WTC11 (cell line): ENCODE results near the gene MMP11. TPM values are rescaled to one million over a fixed set of nuclear protein-coding genes. Genes with fewer than 3 reads are reported as not detected.
A peak's percentile ranks its signal among the peaks of the same experiment; 100 is the strongest.

Experiments
- ATAC-seq: fragments of 200-7000 bp; cut with Tn5 transposase; 2 replicates; pipeline ENCODE4 v1.10.0; 2021; ENCODE audit warnings: mild to moderate bottlenecking, moderate library complexity
- CTCF ChIA-PET: fragments of 300-600 bp; sonication (Branson Sonifier 250); formaldehyde crosslinking; loops from one replicate; lab custom pipeline; 2021; ENCODE audit warnings: antibody characterized with exemption; lab: Charles Lee
- POLR2A ChIA-PET: fragments of 350-600 bp; sonication (Branson Sonifier 250); formaldehyde crosslinking; loops from one replicate; lab custom pipeline; 2021; ENCODE audit warnings: antibody characterized with exemption; lab: Charles Lee
- DNase-seq: peaks from one replicate; pipeline ENCODE4 v3.0.0; 2021; ENCODE audit warnings: low spot score
- H3K27ac Mint-ChIP-seq: 2 replicates; pipeline ENCODE4 v1.8.0; 2021; ENCODE audit warnings: mixed read lengths
- H3K27me3 Mint-ChIP-seq: 2 replicates; pipeline ENCODE4 v1.8.0; 2021; ENCODE audit warnings: low read depth, mild to moderate bottlenecking, moderate library complexity, mixed read lengths
- H3K36me3 Mint-ChIP-seq: 2 replicates; pipeline ENCODE4 v1.8.0; 2021; ENCODE audit warnings: mixed read lengths
- H3K4me1 Mint-ChIP-seq: 2 replicates; pipeline ENCODE4 v1.8.0; 2022; ENCODE audit warnings: mixed read lengths
- H3K4me3 Mint-ChIP-seq: 2 replicates; pipeline ENCODE4 v1.8.0; 2021; ENCODE audit warnings: mild to moderate bottlenecking, moderate library complexity, mixed read lengths
- H3K9me3 Mint-ChIP-seq: 2 replicates; pipeline ENCODE4 v1.8.0; 2021; ENCODE audit warnings: mixed read lengths
- ATF1 ChIP-seq: sonication (generic); formaldehyde crosslinking; IDR thresholded peaks from 2 replicates; pipeline ENCODE4 v1.8.1; 2023; ENCODE audit warnings: mild to moderate bottlenecking, moderate library complexity, missing genetic modification reagents
- CREB1 ChIP-seq: sonication (generic); formaldehyde crosslinking; IDR thresholded peaks from 2 replicates; pipeline ENCODE4 v1.8.0; 2023; ENCODE audit warnings: mild to moderate bottlenecking, missing genetic modification reagents
- CTCF ChIP-seq: fragments of 200-600 bp; IDR thresholded peaks from 2 replicates; pipeline ENCODE4 v1.8.0; 2022; ENCODE audit warnings: antibody characterized with exemption
- ESRRA ChIP-seq: sonication (generic); formaldehyde crosslinking; IDR thresholded peaks from 2 replicates; pipeline ENCODE4 v1.8.1; 2022; ENCODE audit warnings: mild to moderate bottlenecking, missing genetic modification reagents, borderline replicate concordance
- FOXP1 ChIP-seq: sonication (generic); formaldehyde crosslinking; IDR thresholded peaks from 2 replicates; pipeline ENCODE4 v1.8.0; 2022; ENCODE audit warnings: missing genetic modification reagents, mild to moderate bottlenecking, moderate library complexity, borderline replicate concordance
- GABPB1 ChIP-seq: sonication (generic); formaldehyde crosslinking; IDR thresholded peaks from 2 replicates; pipeline ENCODE4 v1.8.1; 2023; ENCODE audit warnings: mild to moderate bottlenecking, missing genetic modification reagents
- GRHL2 ChIP-seq: fragments of 250-450 bp; sonication (Bioruptor Pico); IDR thresholded peaks from 2 replicates; pipeline ENCODE4 v1.8.0; 2022; ENCODE audit warnings: mild to moderate bottlenecking, moderate library complexity; ENCODE audit not compliant: insufficient replicate concordance, severe bottlenecking
- NFYB ChIP-seq: sonication (generic); formaldehyde crosslinking; conservative IDR thresholded peaks from 2 replicates; pipeline ENCODE4 v1.8.0; 2022; ENCODE audit warnings: low read depth, missing genetic modification reagents
- RORB ChIP-seq: fragments of 250-450 bp; sonication (Bioruptor Pico); IDR thresholded peaks from 2 replicates; pipeline ENCODE4 v1.9.0; 2021; ENCODE audit warnings: mild to moderate bottlenecking
- SMAD3 ChIP-seq: sonication (generic); formaldehyde crosslinking; IDR thresholded peaks from 2 replicates; pipeline ENCODE4 v1.8.0; 2022; ENCODE audit warnings: missing genetic modification reagents, mild to moderate bottlenecking, borderline replicate concordance
- ZNF317 ChIP-seq: sonication (generic); formaldehyde crosslinking; IDR thresholded peaks from 2 replicates; pipeline ENCODE4 v1.8.1; 2023; ENCODE audit warnings: low read depth, mild to moderate bottlenecking, moderate library complexity, missing genetic modification reagents, borderline replicate concordance
- ZNF512 ChIP-seq: sonication (generic); formaldehyde crosslinking; IDR thresholded peaks from 2 replicates; pipeline ENCODE4 v1.8.1; 2022; ENCODE audit warnings: missing genetic modification reagents, borderline replicate concordance
- total RNA-seq: library from RNA; stranded (reverse); gene quantifications from 3 replicates; pipeline ENCODE4 v1.2.3, GENCODE V29; 2021
- TF ChIP-seq, protein P1 (sequence below): sonication (generic); formaldehyde crosslinking; IDR thresholded peaks from 2 replicates; pipeline ENCODE4 v1.8.1; 2023; ENCODE audit warnings: mild to moderate bottlenecking, missing genetic modification reagents, borderline replicate concordance
- TF ChIP-seq, protein P2 (sequence below): sonication (generic); formaldehyde crosslinking; IDR thresholded peaks from 2 replicates; pipeline ENCODE4 v1.8.0; 2022; ENCODE audit warnings: mild to moderate bottlenecking, missing genetic modification reagents

Gene MMP11
- total RNA-seq, 1 experiment from 2014 or later: 16.5 TPM

- TF ChIP-seq, protein P1, sequence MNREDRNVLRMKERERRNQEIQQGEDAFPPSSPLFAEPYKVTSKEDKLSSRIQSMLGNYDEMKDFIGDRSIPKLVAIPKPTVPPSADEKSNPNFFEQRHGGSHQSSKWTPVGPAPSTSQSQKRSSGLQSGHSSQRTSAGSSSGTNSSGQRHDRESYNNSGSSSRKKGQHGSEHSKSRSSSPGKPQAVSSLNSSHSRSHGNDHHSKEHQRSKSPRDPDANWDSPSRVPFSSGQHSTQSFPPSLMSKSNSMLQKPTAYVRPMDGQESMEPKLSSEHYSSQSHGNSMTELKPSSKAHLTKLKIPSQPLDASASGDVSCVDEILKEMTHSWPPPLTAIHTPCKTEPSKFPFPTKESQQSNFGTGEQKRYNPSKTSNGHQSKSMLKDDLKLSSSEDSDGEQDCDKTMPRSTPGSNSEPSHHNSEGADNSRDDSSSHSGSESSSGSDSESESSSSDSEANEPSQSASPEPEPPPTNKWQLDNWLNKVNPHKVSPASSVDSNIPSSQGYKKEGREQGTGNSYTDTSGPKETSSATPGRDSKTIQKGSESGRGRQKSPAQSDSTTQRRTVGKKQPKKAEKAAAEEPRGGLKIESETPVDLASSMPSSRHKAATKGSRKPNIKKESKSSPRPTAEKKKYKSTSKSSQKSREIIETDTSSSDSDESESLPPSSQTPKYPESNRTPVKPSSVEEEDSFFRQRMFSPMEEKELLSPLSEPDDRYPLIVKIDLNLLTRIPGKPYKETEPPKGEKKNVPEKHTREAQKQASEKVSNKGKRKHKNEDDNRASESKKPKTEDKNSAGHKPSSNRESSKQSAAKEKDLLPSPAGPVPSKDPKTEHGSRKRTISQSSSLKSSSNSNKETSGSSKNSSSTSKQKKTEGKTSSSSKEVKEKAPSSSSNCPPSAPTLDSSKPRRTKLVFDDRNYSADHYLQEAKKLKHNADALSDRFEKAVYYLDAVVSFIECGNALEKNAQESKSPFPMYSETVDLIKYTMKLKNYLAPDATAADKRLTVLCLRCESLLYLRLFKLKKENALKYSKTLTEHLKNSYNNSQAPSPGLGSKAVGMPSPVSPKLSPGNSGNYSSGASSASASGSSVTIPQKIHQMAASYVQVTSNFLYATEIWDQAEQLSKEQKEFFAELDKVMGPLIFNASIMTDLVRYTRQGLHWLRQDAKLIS (CRISPR knock-in tag): no peak
- TF ChIP-seq ESRRA (CRISPR knock-in tag): no peak
Observed at GRCh38 chr22:23825246-23825905, 52.7 kb downstream of the MMP11 start (continued).

DNA sequence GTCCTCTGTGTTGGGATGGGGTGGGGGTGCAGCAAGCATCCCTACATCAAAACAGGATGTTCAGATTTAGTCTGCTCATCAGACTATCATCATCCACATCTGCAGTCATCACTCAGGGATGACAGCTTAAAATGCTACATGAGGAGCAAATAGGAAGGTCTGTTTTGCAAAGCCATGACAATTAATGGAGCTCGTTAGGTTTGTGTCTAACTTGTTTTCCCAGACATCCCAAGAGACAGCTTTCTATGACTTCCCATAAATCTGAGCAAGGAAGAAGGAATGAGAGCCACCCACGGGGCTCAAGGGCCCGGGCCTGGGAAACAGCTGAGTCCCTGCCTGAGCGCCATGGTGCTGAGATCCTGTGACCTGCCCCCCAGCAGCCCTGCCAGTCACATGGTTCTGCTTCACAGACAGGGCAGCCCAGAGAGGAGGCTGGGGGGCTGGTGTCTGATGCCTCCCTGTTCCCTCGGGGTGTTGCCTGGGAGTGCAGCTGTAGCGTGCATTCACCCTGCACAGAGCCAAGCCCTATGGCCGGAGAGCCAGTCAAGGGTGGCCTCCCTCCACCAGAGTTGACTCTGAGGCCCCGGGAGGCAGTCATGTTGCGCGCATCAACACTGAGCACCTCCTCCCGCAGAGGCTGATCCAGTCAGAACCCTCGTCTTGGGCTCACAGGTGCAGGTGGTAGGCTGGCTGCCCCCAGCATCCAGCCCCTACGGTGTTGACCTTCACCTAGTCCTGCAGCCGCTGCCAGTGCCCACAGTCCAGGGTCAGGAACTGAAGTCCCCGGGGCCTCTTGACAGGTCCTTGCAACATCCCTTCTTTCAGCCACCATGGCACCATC lies 54.1 kb downstream of the MMP11 start:
- Mint-ChIP-seq H3K4me1 (peaks cover 8% of the 10 kb centered on the region), H3K36me3 (peaks cover 75% of the 10 kb centered on the region), H3K27me3 (no peaks in the 10 kb centered on the region; the same call in 1 of the 2 replicates), H3K4me3 (no peak overlapping the region), H3K27ac (peak overlapping the region; percentile 97), H3K9me3 (no peaks in the 10 kb centered on the region)
- ChIA-PET CTCF (interaction anchor here (0.7 to 1.1 kb wide), 2 partner anchors 9 to 23 kb away, joined by 3 to 5 read pairs; no protein-coding TSS in a partner anchor), POLR2A (no interaction called here)
- no peak for TF ChIP-seq CTCF
- TF ChIP-seq FOXP1 (CRISPR knock-in tag): no peak
- no peak for TF ChIP-seq ZNF317 (CRISPR knock-in tag)
- no peak for TF ChIP-seq NFYB (CRISPR knock-in tag)
- TF ChIP-seq CREB1: no peak
- DNase-seq (no peak), ATAC-seq (no peak)

- DNase-seq (no peak), ATAC-seq (no peak)
- TF ChIP-seq, protein P2, sequence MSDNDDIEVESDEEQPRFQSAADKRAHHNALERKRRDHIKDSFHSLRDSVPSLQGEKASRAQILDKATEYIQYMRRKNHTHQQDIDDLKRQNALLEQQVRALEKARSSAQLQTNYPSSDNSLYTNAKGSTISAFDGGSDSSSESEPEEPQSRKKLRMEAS (CRISPR knock-in tag): no peak
- TF ChIP-seq RORB (CRISPR knock-in tag) (no peak), GABPB1 (CRISPR knock-in tag) (no peak), ZNF512 (no peak), GRHL2 (CRISPR knock-in tag) (no peak), SMAD3 (no peak), ATF1 (CRISPR knock-in tag) (no peak)
- ChIA-PET CTCF (interaction anchor here (1.1 kb wide), 1 partner anchor 23 kb away, joined by 4 read pairs; no protein-coding TSS in a partner anchor), POLR2A (no interaction called here)
- Mint-ChIP-seq H3K27me3 (no peaks in the 10 kb centered on the region; the same call in 1 of the 2 replicates), H3K4me1 (peaks cover 8% of the 10 kb centered on the region), H3K4me3 (no peak overlapping the region), H3K27ac (no peak overlapping the region), H3K9me3 (no peaks in the 10 kb centered on the region), H3K36me3 (peaks cover 70% of the 10 kb centered on the region)
Observed at GRCh38 chr22:23827351-23827995, 54.8 kb downstream of the MMP11 start.
